ENCODE measurements around the gene ZNF891. TPM values are rescaled to one million over a fixed set of nuclear protein-coding genes. Genes with fewer than 3 reads are reported as not detected.

ZNF891 gene
- total and polyA plus RNA-seq, 2 of the 8 experiments (the other 6 are each of a cell fraction or from before 2014, with no cell fraction given): 1.3 to 3.1 TPM

DNA sequence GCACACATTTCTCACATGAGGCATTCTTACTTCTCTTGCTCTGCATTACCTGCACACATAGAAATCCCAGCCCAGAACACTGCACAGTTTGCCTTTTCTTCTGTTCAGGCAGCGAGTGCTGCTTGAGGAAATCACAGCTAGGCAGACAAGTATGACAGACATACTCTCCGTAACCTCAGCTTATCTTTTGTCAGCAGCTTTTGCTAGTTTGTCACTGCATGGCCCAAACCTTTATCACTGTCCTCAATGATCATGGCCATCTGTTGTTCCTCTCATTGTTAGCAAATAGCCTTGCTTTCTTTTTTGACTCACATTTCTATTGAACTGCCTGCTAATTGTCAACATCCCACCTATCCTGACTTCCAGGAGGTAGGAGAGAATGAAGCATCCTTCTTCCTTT lies 5.7 kb upstream of the ZNF891 start:
- no peak overlapping the region for H3K14ac ChIP-seq (ENCODE audit: insufficient read length)
- DNase-seq (ENCODE audit: low read depth in 1 of 2, low spot score in 2 of 2) (no peak), FAIRE-seq (no peak)
- no peak overlapping the region for H4K91ac ChIP-seq (replicated peaks; ENCODE audit: insufficient read length, low read length)
- peaks cover 47 to 50% of the 10 kb centered on the region in 2 experiments for H3K9me3 ChIP-seq (ENCODE audit: insufficient read depth in 2 of 2, low read depth in 1 of 2, low read length in 1 of 2)
- H3K79me1 ChIP-seq (ENCODE audit: low read depth, low read length): no peaks in the 10 kb centered on the region
- H3K18ac ChIP-seq (ENCODE audit: extremely low read depth, low read length): no peak overlapping the region
- H2BK120ac ChIP-seq (replicated peaks; ENCODE audit: low read depth, low read length): no peak overlapping the region
- no peak overlapping the region for H3K27ac ChIP-seq (ENCODE audit: low read depth, low read length)
- H3K79me2 ChIP-seq (ENCODE audit: control insufficient read depth in 1 of 2, insufficient read depth in 2 of 2, low read length in 2 of 2): peaks cover 4 to 14% of the 10 kb centered on the region in 2 experiments; a peak in 2 of 4 replicates
- no peak overlapping the region for H3K9ac ChIP-seq (replicated peaks in 1 of 4; ENCODE audit: extremely low read depth in 1 of 4, low read depth in 3 of 4, low read length in 3 of 4)
- H2AFZ ChIP-seq (ENCODE audit: low read length): no peak overlapping the region
- TF ChIP-seq SP4 (IDR thresholded peaks at IDR 0.05; ENCODE audit: low read length) (no peak), TBP (IDR thresholded peaks at IDR 0.05; ENCODE audit: low read depth, low read length) (no peak), RBBP5 (IDR thresholded peaks at IDR 0.05; ENCODE audit: borderline replicate concordance, low read depth, low read length) (no peak), RAD21 (IDR thresholded peaks at IDR 0.05 in 1 of 2, conservative IDR thresholded peaks at IDR 0.05 in 1 of 2; ENCODE audit: low read depth in 2 of 2, low read length in 2 of 2) (no peak), POLR2AphosphoS5 (IDR thresholded peaks at IDR 0.05; ENCODE audit: low read depth, low read length) (no peak), CTBP2 (IDR thresholded peaks at IDR 0.05; ENCODE audit: borderline replicate concordance, insufficient read depth, insufficient read length, low read length) (no peak)
- H3K4ac ChIP-seq (replicated peaks; ENCODE audit: insufficient read length, low read depth, low read length): no peak overlapping the region
- no peaks in the 10 kb centered on the region for H4K20me1 ChIP-seq (replicated peaks in 1 of 2; ENCODE audit: control insufficient read depth in 1 of 2, insufficient read depth in 2 of 2, low read length in 2 of 2)
- H4K8ac ChIP-seq (ENCODE audit: extremely low read depth, insufficient read depth, low read length): no peak overlapping the region
- H3K36me3 ChIP-seq (ENCODE audit: control insufficient read depth in 2 of 4, insufficient read depth in 4 of 4, low read length in 3 of 4): peaks cover 7 to 69% (median 42%) of the 10 kb centered on the region in 4 experiments; a peak in 7 of 8 replicates
- H3K23ac ChIP-seq (ENCODE audit: insufficient read length): no peak overlapping the region
- H2AK5ac ChIP-seq (ENCODE audit: low read depth, low read length): no peak overlapping the region
- H4K5ac ChIP-seq (ENCODE audit: insufficient read length, low read depth, low read length): no peak overlapping the region
- no peak overlapping the region for H2BK12ac ChIP-seq (ENCODE audit: low read depth, low read length)
- ChIA-PET POLR2A (ENCODE audit: partially characterized antibody) (interaction anchor here (0.6 kb wide), 1 partner anchor 12 kb away, joined by 3 read pairs; no protein-coding TSS in a partner anchor), CTCF (ENCODE audit: partially characterized antibody) (no interaction called here)
- no peak overlapping the region for H3K4me3 ChIP-seq (ENCODE audit: extremely low read depth in 1 of 4, insufficient read depth in 2 of 4, low read depth in 3 of 4, low read length in 4 of 4)
- H3K4me2 ChIP-seq (ENCODE audit: insufficient read depth in 1 of 2, low read depth in 2 of 2, low read length in 2 of 2): no peak overlapping the region
- no peak overlapping the region for H3K56ac ChIP-seq (replicated peaks; ENCODE audit: insufficient read length, low read depth, low read length)
- WGBS, 2 experiments (ENCODE audit: extremely low coverage in 1 of 2, insufficient coverage in 1 of 2, insufficient read length in 1 of 2, insufficient replicate concordance in 2 of 2, low coverage in 1 of 2, low lambda C conversion rate in 2 of 2, missing lambda C conversion rate in 1 of 2): 96% methylated on average over 2 of the region's 2 CpGs; no CpG with 5 or more reads in 1 of the 2 experiments
- no peaks in the 10 kb centered on the region for H3K27me3 ChIP-seq (replicated peaks in 1 of 4; ENCODE audit: control insufficient read depth in 3 of 4, extremely low read depth in 1 of 4, insufficient read depth in 3 of 4, low read length in 3 of 4)
- no peaks in the 10 kb centered on the region for H3K4me1 ChIP-seq (replicated peaks in 1 of 4; ENCODE audit: control insufficient read depth in 3 of 4, insufficient read depth in 4 of 4, low read length in 3 of 4)
- no peak overlapping the region for H2BK5ac ChIP-seq (ENCODE audit: low read depth, low read length)
- H2BK15ac ChIP-seq (ENCODE audit: low read length): no peak overlapping the region
- no peak overlapping the region for H2BK20ac ChIP-seq (ENCODE audit: low read length)
- no peaks in the 10 kb centered on the region for H3K23me2 ChIP-seq (ENCODE audit: low read depth, low read length)
